ENCODE measurements around the gene ZNF747.
A peak's percentile ranks its signal among the peaks of the same experiment; 100 is the strongest.

The ZNF747 gene

DNA sequence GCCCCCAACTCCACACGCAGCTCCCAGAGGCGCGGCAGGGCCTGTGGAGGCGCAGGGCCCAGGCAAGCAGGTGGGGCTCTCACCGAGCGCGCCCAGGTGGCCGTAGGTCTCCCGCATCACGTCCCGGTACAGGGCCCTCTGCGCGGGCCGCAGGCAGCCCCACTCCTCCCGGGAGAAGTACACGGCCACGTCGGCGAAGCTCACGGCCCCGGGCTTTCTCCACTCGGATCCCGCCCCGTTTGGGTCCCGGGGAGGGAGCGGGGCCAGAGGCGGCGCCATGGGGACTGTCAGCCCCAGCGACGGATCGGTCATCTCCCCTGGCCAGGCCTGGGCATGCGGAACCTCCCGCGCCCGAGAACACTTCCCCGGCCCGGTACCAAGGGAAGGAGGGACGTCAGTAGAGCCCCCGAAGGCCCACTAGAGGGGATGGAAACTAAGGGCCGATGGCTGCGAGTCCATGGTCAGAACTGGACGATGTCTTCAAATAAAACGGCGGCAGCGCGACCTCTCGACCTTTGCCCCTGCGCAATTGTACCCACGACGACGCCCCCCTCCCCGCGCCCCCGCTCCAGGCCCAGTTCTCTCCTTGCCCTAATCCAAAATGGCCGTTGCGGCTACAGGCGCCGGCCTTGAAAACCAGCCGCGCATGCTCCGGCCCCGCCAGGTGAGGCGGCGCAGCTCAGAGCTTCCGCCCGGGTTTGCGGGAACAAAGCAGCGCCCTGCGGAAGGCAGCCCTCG, at the start of gene ZNF747:
Gene ZNF747, minus strand, starts transcription at position 491 of the 738 bp plus-strand sequence. Its CDS starts 179 bp downstream, at position 312.
- peak; percentile 89 for DNase-seq

DNA sequence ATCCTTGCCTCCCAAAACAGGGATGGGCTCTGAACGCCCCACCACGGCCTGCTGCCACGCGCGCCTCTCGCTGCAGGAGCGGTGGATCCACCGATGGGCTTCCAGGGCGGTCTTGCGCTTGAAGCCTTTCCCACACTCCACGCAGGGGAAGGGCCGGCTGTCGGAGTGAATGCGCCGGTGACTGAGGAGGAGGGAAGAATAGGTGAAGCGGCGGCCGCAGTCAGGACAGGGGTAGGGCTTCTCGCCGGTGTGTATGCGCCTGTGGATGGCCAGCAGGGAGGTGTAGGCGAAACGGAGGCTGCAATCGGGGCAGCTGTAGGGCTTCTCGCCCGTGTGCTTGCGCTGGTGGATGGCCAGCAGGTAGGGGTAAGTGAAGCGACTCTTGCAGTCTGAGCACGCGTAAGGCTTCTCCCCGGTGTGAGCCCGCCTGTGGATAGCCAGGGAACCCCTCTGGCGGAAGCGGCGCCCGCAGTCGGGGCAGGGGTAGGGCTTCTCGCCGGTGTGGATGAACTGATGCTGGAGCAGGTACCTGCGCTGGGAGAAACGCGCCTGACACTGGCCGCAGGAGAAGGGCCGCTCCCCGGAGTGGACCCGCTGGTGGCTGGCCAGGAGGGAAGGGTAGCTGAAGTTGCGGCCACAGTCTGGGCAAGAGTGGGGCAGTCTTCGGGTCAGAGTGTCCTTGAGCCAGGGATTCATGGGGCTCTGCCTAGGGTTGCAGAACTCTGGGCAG, 48.1 kb upstream of the ZNF747 start:
- no peak for DNase-seq

DNA sequence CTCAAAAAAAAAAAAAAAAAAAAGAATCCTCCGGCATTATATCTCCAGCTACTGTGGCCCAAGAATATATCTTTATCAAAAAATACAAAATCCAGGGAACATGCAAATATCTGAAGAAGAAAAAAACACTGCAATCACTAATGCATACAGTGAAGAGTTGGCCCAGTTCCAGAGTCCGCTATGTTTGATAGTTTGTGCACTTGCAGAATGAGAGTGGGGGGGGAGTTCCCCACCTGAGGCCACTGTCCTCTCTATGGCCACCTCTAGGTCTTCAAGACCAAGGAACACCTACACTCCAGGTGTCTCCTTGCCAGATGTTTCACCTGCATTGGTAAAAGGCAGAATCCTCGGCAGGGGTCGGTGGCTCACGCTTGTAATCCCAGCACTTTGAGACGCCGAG, 46.8 kb upstream of the ZNF747 start:
- DNase-seq: no peak

DNA sequence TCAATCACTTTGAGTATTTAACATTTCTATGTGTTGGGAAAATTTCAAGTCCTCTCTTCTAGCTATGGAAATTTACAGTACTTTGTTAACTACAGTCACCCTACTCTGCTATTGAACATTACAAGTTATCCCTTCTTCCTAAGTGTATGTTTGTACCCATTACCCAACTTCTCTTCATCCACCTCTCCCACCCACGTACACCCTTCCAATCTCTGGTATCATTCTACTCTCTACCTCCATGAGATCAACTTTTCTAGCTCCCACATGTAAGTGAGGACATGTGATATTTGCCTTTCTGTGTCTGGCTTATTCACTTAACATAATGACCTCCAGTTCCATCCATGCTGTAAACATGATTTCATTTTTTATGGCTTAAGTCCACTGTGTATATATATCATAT, 40.0 kb upstream of the ZNF747 start:
- no peak for DNase-seq

DNA sequence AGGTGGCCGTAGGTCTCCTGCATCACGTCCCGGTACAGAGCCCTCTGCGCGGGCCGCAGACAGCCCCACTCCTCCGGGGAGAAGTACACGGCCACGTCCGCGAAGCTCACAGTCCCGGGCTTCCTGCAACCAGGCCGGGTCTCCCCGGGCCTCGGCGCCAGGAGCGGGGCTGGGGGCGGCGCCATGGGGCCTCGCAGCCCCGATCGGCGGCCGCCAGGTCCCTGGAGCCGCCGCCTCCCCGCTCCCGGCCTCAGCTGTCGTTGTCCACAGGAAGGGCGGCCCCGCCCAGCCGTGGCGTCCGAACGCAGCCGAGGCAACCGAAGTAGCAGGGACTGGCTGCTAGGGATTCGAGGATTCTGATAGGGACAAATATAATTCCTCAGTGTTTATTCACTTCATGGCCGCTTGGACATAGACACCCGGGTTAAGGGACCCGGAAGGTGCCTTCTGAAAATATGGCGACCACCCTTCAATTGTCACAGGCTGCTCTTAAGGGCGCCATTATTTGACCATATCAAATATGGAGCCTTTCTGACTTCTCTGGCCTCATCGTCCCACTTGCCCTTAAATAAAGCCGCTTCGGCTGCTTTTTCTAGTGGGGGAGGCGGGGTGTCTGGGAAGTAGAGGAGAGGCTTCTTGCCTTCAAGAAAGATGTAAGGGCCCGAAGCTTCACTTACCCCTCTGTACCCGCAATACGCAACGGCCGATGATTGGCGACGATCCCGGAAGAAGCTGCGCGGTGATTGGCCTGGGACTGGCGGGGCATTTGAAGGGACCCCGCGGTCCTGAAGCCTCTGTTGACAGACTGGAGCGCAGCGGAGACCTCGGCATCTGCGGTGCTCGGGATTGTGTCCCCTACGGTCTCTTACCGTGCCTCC, 37.0 kb upstream of the ZNF747 start, which contains the start of gene ZNF688:
Gene ZNF688, minus strand, starts transcription at position 270 of the 878 bp plus-strand sequence. Its CDS starts 85 bp downstream, at position 185.
- DNase-seq: peak; percentile 92

DNA sequence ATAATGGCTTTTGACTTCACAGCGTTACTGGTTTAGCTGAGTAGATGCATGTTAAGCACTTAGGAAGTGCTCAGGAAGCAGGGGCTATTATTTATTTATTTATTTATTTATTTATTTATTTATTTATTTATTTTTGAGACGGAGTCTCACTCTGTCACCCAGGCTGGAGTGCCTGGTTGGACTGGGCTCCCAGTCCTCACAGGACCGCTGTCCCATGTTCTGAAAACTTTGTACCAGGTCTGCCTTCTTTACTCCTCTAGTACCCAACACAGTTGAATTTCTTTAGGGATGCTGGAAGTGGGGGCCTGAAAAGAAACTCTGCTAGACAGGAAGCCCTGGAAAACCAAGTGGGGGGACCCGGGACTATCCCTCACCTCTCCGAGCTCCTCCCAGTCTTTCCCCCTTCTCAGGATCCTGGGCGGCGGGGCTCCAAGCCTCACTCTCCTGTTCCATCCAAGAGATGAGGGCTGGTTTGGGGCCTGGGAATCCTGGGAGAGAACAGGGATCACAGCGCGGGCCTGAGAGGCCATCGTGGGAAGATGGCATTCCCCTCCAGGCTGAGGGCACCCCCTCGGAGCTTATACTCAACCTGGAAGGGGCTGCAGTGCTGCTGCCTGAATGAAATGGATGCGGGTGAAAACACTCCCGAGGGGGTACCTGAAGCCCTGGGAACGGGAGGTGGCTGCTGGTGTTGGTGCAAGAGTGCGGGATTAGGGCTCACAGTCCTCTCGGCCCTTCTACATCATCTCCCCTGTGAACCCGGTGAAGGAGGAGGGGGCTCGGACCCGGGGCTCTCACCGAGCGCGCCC, 36.2 kb upstream of the ZNF747 start:
- no peak for DNase-seq

DNA sequence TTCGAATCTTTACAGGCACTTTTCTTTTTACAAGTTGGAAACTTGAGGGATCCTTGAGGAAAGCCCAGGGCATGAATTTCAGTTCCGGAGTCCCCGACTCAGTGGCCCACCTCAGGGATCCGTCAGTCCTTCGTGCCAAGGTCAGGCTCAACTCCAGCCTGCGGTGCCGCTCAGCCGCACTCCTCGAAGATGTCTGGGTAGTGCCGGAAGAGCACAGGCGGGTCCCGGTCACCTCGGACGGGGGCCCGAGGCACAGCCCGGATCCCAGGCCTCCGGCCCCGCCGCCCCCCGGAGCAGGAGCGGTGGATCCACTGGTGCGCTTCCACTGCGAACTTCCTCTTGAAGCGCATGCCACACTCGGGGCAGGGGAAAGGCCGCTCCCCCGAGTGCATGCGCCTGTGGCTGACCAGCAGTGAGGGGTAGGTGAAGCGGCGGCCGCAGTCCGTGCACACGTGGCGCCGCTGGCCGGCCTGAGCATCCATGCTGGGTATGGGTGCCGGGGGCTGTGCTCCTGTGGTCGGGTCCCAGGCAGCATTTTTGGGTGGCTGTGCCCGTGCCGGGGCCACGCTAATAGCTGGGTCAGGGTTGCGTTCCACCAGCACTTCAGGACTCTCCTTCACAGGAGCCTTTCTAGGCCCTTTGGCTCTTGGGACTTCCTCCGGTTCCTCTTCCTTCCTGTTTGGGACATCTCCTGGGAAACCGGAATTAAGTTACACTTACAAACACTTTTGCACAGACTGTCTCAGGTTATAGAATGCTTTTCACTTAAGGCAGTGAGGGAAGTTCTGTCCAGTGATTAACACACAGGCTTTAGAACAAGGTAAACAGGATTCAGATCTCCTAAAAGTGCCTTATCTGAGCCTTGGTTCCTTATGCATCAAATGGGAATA, 35.3 kb upstream of the ZNF747 start:
- no peak for DNase-seq

DNA sequence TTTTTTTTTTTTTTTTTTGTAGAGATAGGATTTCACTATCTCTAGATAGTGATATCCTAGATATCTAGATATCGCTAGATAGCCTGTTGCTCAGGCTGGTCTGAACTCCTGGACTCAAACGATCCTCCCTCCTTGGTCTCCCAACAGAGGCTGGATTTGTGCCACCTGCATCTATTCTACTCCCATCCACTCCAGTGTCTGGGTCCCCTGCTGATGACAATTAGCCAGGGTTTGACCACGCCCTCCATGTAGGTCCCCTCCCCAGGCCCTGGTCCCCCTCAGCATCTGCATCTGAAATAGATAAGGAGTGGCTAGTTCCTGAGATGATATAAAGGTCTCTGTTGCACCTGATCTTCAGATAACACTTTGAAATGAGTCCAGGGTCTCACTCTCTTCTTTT, 34.6 kb upstream of the ZNF747 start:
- no peak for DNase-seq

DNA sequence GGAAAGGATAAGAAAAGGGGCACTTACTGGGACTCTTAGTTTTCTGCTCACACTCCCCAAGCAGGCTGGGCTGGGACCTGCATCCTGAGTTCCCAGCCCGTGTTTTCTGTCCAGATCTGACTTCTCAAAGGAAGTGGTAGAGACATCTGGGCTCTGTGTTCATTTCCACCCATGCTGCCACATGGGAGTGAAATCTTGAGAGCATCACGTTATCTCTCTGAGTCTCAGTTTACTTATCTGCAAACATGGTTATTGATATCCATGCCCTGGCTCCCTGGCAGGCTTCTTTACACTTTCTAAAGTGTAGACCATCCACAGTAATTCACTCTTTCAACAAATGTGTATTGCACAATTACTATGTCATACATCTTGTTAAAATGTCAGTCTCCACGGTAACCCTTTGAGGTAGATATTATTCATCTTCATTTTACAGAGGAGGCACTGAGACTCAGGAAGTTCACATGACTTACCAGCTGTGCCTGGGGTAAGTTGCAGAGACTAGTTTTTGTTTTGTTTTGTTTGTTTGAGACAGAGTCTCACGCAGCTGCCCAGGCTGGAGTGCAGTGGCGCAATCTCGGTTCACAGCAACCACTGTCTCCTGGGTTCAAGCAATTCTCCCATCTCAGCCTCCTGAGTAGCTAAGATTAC, 33.5 kb upstream of the ZNF747 start:
- peak; percentile 72 for DNase-seq

DNA sequence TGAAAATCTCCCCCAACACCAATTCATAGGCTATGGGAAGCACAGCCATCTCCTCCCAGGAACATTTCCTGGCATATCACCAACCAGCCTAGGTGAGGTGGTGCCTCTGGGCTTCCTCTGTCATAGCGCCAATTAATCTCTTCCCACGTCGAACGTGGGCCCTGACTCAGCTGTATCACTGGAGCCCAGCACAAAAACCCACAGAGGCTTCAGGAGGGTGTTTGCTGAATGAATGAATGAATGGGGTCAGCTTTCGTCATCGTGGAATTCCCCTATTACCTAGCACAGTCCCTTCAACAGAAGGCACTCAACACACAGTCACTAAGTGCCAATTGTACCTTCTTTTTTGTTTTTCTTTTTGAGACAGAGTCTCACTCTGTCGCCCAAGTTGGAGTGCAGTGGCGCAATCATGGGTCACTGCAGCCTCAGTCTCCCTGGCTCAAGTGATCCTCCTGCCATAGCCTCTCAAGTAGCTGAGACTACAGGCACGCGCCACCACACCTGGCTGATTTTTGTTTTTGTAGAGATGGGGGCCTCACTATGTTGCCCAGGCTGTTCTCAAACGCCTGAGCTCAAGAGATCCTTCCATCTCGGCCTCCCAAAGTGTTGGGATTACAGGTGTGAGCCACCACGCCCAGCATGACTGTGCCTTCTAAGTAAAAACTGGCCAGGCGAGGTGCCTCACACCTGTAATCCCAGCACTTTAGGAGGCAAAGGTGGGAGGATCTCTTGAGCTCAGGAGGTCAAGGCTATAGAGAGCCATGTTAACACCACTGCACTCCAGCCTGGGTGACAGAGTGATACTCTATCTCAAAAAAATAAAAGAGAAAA, 32.7 kb upstream of the ZNF747 start:
- peak; percentile 73 for DNase-seq

DNA sequence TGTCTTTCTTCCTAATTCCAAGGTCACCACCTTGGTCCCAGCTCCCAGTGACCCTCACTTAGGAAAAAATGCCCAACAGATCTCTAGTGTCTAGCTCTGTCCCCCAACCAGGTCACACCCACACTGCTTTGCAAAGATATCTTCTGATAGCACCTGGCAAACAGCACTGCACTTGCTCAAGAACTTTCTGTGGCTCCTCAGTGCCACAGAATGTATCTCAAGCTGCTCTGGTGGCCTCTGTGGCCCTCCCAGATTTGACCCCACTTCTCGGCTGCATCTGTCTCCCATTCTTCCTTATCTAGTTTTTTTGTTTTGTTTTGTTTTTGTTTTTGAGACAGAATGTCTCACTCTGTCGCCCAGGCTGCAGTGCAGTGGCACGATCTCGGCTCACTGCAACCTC, 31.9 kb upstream of the ZNF747 start:
- DNase-seq: no peak

DNA sequence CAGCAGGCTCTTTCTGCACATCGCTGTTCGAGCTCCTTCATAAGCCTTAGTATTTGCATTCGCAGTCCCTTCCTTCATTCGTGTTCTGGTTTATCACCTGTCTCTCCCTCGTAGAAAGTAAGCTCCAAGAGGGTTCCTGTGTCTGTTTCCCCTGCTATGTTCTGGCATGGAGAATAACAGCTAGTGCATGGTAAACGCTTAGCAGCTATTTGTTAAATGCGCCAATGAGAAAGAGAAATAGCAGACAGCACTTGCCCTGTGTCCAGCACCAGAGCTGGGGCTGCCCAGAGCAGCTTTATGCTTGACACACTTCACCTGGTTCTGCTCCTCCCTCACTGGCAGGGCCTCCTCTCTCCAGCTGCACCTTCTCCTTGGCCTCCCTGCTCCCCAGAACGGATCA, 31.3 kb upstream of the ZNF747 start:
- no peak for DNase-seq

DNA sequence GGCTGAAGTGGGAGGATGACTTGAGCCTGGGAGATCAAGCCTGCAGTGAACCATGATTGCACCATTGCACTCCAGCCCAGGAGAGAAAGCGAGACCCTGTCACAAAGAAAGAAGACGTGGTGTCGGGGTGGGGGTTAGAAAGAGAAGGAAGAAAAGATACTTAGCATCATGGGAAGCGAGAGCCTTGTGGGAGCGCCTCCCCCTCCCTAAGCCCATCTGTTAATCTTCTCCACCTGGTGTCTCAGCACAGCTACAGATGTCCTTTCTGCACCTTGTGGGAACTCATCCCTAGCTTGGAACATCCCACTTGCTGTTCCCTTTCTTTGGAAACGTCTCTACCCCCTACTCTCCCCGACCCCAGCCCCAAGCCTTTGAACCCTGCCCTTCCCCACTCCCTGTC, 30.9 kb upstream of the ZNF747 start:
- no peak for DNase-seq

DNA sequence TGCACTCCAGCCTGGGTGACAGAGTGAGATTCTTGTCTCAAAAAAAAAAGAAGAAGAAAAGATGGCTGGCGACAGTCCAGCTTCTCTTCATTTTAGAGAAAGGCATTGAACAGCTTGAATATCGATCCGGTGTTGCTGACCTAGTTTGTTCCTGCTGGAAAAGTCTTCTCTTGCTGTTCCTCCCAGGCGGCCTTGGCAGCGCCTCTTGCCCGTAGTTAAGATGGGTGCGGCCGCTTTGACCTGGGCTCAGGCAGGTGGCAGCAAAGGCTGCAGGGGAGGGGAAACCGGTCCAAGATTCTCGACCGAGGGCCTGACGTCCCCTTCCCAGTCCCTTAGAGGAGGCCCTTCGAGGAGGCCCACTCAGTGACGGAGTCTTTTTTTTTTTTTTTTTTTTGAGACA, 27.4 kb upstream of the ZNF747 start:
- DNase-seq: no peak

DNA sequence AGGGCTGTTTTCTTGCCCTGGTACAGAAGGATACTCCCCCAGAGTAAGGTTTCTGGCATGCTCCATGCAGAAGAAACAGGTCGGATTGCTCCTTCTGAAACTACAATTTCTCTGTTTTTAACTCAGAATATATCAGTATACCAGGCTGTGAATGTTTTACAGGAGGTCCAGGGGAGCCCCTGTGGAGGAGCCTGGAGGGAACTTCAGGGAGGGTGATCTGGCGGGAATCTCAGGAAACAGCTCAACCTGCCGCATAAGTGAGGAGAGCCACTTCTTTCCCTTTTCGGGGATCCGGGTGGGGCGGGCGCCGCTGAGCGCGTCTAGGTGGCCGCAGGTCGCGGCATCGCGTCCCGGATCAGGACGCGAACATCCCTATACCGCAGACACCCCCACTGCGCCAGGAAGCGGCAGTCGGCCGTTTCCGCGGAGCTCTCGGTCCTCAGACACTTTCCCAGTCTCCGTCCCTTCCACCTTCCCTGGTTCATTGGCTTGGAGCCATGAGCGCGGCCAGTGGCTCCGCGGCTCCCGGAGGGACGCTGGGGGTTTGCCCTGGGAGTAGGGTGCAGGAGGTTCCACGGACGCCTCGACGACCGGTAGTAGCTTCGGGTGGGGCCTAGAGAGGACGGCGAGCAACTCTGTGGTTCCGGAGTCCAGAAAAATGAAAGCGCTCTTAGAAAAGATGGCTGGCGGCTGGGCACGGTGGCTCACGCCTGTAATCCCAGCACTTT, 26.6 kb upstream of the ZNF747 start:
- DNase-seq: peak; percentile 36

DNA sequence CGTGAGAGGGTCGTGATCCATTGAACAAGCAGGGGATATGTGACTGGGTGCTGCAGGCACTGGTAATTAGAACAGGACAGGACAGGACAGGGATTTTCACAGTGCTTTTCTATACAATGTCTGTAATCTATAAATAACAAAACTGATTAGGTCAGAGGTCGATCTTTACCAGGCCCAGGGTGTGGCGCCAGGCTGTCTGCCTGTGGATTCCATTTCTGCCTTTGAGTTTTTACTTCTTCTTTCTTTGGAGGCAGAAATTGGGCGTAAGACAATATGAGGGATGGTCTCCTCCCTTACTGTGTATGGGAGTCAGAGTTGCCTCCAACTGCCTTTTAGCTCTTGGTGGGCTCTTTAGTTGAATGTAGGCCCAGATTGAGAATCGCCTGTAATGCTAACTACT, 25.0 kb upstream of the ZNF747 start:
- DNase-seq: no peak

DNA sequence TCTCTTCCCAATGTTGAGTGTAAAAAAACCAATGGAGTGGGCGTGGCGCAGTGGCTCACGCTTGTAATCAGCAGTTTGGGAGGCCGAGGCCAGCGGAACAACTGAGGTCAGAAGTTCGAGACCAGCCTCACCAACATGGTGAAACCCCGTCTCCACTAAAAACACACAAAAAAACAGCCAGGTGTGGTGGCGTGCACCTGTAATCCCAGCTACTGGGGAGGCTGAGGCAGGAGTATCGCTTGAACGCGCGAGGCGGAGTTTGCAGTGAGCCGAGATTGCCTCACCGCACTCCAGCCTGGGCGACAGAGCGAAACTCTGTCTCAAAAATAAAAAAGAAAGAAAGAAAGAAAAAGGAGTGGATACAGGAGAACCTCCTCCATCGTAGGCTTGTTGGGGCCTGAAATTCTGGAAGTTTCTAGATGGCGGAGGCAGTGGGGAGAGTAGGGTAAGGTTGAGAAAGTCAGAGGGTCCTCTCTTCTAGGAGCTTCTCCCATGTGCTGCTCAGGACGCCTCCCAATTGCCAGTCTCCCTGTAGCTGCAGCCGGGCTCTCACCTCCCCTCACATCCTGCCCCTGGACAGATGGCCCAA, 24.2 kb upstream of the ZNF747 start:
- no peak for DNase-seq

DNA sequence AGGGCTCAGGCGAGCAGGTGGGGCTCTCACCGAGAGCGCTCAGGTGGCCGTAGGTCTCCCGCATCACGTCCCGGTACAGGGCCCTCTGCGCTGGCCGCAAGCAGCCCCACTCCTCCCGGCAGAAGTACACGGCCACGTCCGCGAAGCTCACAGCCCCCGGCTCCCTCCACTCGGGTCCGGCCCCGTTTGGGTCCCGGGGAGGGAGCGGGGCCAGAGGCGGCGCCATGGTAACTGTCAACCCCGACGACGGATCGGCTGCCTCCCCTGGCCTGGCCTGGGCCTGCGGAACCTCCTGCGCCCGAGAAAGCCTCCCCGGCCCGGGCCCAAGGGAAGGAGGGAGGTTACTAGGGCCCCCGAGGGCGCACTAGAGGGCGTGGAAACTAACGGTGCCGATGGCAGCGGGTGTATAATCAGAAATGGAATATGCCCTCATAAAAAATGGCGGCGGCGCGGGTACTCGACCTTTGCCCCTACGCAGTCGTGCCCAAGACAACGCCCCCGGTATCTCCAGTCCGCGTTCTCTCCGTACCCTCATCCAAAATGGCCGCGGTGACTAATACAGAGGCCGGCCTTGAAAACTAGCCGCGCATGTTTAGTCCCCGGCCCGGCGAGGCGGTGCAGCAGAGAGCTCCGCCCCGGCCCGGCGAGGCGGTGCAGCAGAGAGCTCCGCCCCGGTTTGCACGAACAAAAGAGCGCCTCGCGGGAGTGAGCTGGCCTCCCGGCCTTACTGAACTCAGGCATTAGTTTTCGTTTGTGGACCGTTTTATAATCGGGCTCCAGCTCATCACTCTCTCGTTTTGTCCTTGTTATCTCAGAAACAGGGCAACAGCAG, 23.5 kb upstream of the ZNF747 start, which contains the start of gene ZNF764:
Gene ZNF764, minus strand, starts transcription at position 418 of the 832 bp plus-strand sequence. Its CDS starts 192 bp downstream, at position 226.
- peak; percentile 96 for DNase-seq

Data from NK-92 treated with Interleukin-12 subunit alpha and Interleukin-12 subunit beta, amount 100 ng/mL, for 24 hours (cell line).